HepG2 (cell line): ENCODE data around the gene STARD5. TPM values are rescaled to one million over a fixed set of nuclear protein-coding genes. Genes with fewer than 3 reads are reported as not detected.

Experiments
- ATAC-seq: fragments of 200-7000 bp; cut with Tn5 transposase; 3 replicates; pipeline ENCODE4 v1.9.1; 2020; ENCODE audit warnings: mild to moderate bottlenecking, moderate library complexity
- BruUV-seq: library from RNA; stranded (reverse); fragments of 400-500 nt; replicated peaks from 2 replicates; lab custom pipeline; 2021; lab: Mats Ljungman, UMichigan
- CTCF ChIA-PET: fragments of 300-600 bp; formaldehyde crosslinking; extraction: SDS; loops from one replicate; lab custom pipeline; 2021; ENCODE audit warnings: low total read pairs, inconsistent platforms, low intra/inter-chr PET ratio; lab: Yijun Ruan, JAX
- POLR2A ChIA-PET: fragments of 350-600 bp; sonication (Branson Sonifier 250); formaldehyde crosslinking; loops from one replicate; lab custom pipeline; 2020; ENCODE audit warnings: antibody characterized with exemption, inconsistent platforms; lab: Yijun Ruan, JAX
- DNase-seq: peaks from one replicate; pipeline ENCODE4 v3.0.0-alpha.2; 2015; ENCODE audit warnings: low spot score
- FAIRE-seq: peaks from 3 replicates; lab custom pipeline; 2011; peaks lifted over from hg19 to GRCh38; lab: Jason Lieb, UNC
- H2AFZ ChIP-seq: one replicate; pipeline ENCODE4 v1.6.1; 2011; ENCODE audit warnings: low read length, inconsistent platforms
- H3K27ac ChIP-seq: fragments of 300-600 bp; 3 replicates; pipeline ENCODE4 v1.8.0; 2011; ENCODE audit warnings: mixed run types, mild to moderate bottlenecking, mixed read lengths, low read length, inconsistent platforms; ENCODE audit not compliant: insufficient read depth; ENCODE audit errors: extremely low read length
- H3K27me3 ChIP-seq, 2 experiments: fragments of 200-600 bp in 1 of 2; 2 replicates in 1 of 2; 3 replicates in 1 of 2; pipeline versions ENCODE4 v1.6.0 to v1.8.0; 2011; ENCODE audit warnings: low read length in 2 of 2, mild to moderate bottlenecking in 2 of 2, moderate library complexity in 2 of 2, inconsistent platforms in 1 of 2; ENCODE audit not compliant: insufficient read depth in 2 of 2, control insufficient read depth in 1 of 2
- H3K36me3 ChIP-seq, 2 experiments: fragments of 200-600 bp in 1 of 2; replicated peaks in 1 of 2; 2 replicates in 1 of 2; 3 replicates in 1 of 2; pipeline versions ENCODE4 v1.5.1 to v1.8.0; 2011; ENCODE audit warnings: low read length in 2 of 2, inconsistent platforms in 1 of 2; ENCODE audit not compliant: insufficient read depth in 2 of 2, control insufficient read depth in 1 of 2
- H3K4me1 ChIP-seq: 2 replicates; pipeline ENCODE4 v1.5.1; 2012; ENCODE audit warnings: low read length, inconsistent platforms; ENCODE audit not compliant: insufficient read depth
- H3K4me2 ChIP-seq: 2 replicates; pipeline ENCODE4 v1.6.0; 2011; ENCODE audit warnings: low read depth, low read length, inconsistent platforms
- H3K4me3 ChIP-seq, 3 experiments: fragments of 200-600 bp in 1 of 3; sonication (generic), shearing (Covaris generic) in 1 of 3; replicated peaks in 1 of 3; 2 replicates each; pipeline ENCODE4 v1.5.1; 2011 to 2016; ENCODE audit warnings: low read length in 3 of 3, inconsistent platforms in 2 of 3, low read depth in 2 of 3, mild to moderate bottlenecking in 2 of 3, control low read depth in 1 of 3, mixed read lengths in 1 of 3; ENCODE audit not compliant: insufficient read depth in 1 of 3
- H3K79me2 ChIP-seq: one replicate; pipeline ENCODE4 v1.6.1; 2011; ENCODE audit warnings: low read length, inconsistent platforms; ENCODE audit not compliant: insufficient read depth
- H3K9ac ChIP-seq: 2 replicates; pipeline ENCODE4 v1.6.0; 2011; ENCODE audit warnings: mild to moderate bottlenecking, low read depth, low read length, inconsistent platforms; ENCODE audit not compliant: insufficient read depth
- H3K9me3 ChIP-seq: 2 replicates; pipeline ENCODE4 v1.5.1; 2012; ENCODE audit warnings: mild to moderate bottlenecking, low read length
- H4K20me1 ChIP-seq: 2 replicates; pipeline ENCODE4 v1.6.0; 2011; ENCODE audit warnings: inconsistent platforms, mild to moderate bottlenecking, low read length, moderate library complexity; ENCODE audit not compliant: insufficient read depth
- CAMTA2 ChIP-seq: sonication (generic); formaldehyde crosslinking; IDR thresholded peaks from 2 replicates; pipeline ENCODE4 v1.4.0; 2020; ENCODE audit warnings: mild to moderate bottlenecking, missing genetic modification reagents, borderline replicate concordance
- CHCHD3 ChIP-seq: sonication (generic); formaldehyde crosslinking; IDR thresholded peaks from 2 replicates; pipeline ENCODE4 v1.8.0; 2022; ENCODE audit warnings: mild to moderate bottlenecking, missing genetic modification reagents, moderate library complexity
- FOSL2 ChIP-seq: sonication (generic); formaldehyde crosslinking; IDR thresholded peaks from 2 replicates; pipeline ENCODE4 v1.4.0; 2020; ENCODE audit warnings: missing genetic modification reagents
- KLF11 ChIP-seq: IDR thresholded peaks from 2 replicates; pipeline ENCODE4 v1.6.1; 2016; ENCODE audit warnings: missing compliant biosample characterization
- KLF13 ChIP-seq: sonication (generic); formaldehyde crosslinking; IDR thresholded peaks from 2 replicates; pipeline ENCODE4 v1.4.0; 2020; ENCODE audit warnings: mild to moderate bottlenecking, missing genetic modification reagents
- MEIS1 ChIP-seq: sonication (generic); formaldehyde crosslinking; IDR thresholded peaks from 2 replicates; pipeline ENCODE4 v1.9.0; 2021; ENCODE audit warnings: mild to moderate bottlenecking, missing genetic modification reagents, moderate library complexity, borderline replicate concordance
- MYNN ChIP-seq: sonication (generic); formaldehyde crosslinking; IDR thresholded peaks from 2 replicates; pipeline ENCODE4 v1.4.0; 2020; ENCODE audit warnings: mild to moderate bottlenecking, low read depth, missing genetic modification reagents
- MZF1 ChIP-seq: sonication (generic); formaldehyde crosslinking; IDR thresholded peaks from 2 replicates; pipeline ENCODE4 v1.8.1; 2023; ENCODE audit warnings: mild to moderate bottlenecking, missing genetic modification reagents, borderline replicate concordance
- RBAK ChIP-seq: sonication (generic); formaldehyde crosslinking; IDR thresholded peaks from 2 replicates; pipeline ENCODE4 v1.5.1; 2020; ENCODE audit warnings: mild to moderate bottlenecking, missing genetic modification reagents
- SIX4 ChIP-seq: sonication (generic); formaldehyde crosslinking; IDR thresholded peaks from 2 replicates; pipeline ENCODE4 v1.4.0; 2020; ENCODE audit warnings: missing genetic modification reagents
- ZFYVE20 ChIP-seq: sonication (generic); formaldehyde crosslinking; IDR thresholded peaks from 2 replicates; pipeline ENCODE4 v1.8.0; 2023; ENCODE audit warnings: low read depth, mild to moderate bottlenecking, moderate library complexity, missing genetic modification reagents, borderline replicate concordance
- ZKSCAN1 ChIP-seq: fragments of 150-350 bp; IDR thresholded peaks from 2 replicates; pipeline ENCODE4 v1.6.1; 2014; ENCODE audit warnings: low read length
- ZNF552 ChIP-seq: sonication (generic); formaldehyde crosslinking; IDR thresholded peaks from 2 replicates; pipeline ENCODE4 v1.9.0; 2022; ENCODE audit warnings: missing genetic modification reagents, mild to moderate bottlenecking, borderline replicate concordance
- ZNF839 ChIP-seq: sonication (generic); formaldehyde crosslinking; IDR thresholded peaks from 2 replicates; pipeline ENCODE4 v1.4.0; 2020; ENCODE audit warnings: missing genetic modification reagents, mild to moderate bottlenecking, borderline replicate concordance
- WGBS: methylation state at CpG from one replicate; pipeline ENCODE4 v1.1.6; 2017; ENCODE audit warnings: low lambda C conversion rate; 5-methylcytosine and 5-hydroxymethylcytosine counted together
- in situ Hi-C: cut with HindIII; loops from 2 replicates; pipeline ENCODE4 v1.10.0; 2017; ENCODE audit warnings: low pct_unique_long_range_greater_than_20kb; ENCODE audit not compliant: extremely low pct_ligation_motif_present
- intact Hi-C: fragments of 100-400 bp; cut with micrococcal nuclease; formaldehyde crosslinking; loops from one replicate; pipeline ENCODE4 v1.10.0; 2022; ENCODE audit not compliant: unreplicated experiment
- polyA plus RNA-seq, 8 experiments: library from polyadenylated mRNA; depleted of rRNA in 3 of 8; stranded (reverse) in 7 of 8; unstranded in 1 of 8; fragments of >200 nt; fragmentation: Illumina TruSeq in 4 of 8; extraction: Trizol in 4 of 8; gene quantifications; 2 replicates each; pipeline versions ENCODE4 v1.2.1 to v1.2.3, GENCODE V29; 2011 to 2016; ENCODE audit warnings: low read depth in 4 of 8, missing spikeins in 1 of 8, mixed read lengths in 1 of 8; ENCODE audit not compliant: insufficient read depth in 1 of 8
- total RNA-seq, 5 experiments: library from RNA; depleted of rRNA; stranded (reverse); fragments of >200 nt; fragmentation: Illumina TruSeq; extraction: Trizol; gene quantifications; 2 replicates each; pipeline ENCODE4 v1.2.3, GENCODE V29; 2016; ENCODE audit warnings: low read depth in 1 of 5
- TF ChIP-seq, protein P1 (sequence below): IDR thresholded peaks from 2 replicates; pipeline ENCODE4 v1.6.1; 2016; ENCODE audit warnings: low read depth
- TF ChIP-seq, protein P2 (sequence below): sonication (generic); formaldehyde crosslinking; IDR thresholded peaks from 2 replicates; pipeline ENCODE4 v1.5.0; 2020; ENCODE audit warnings: missing genetic modification reagents
- TF ChIP-seq, protein P3 (sequence below): IDR thresholded peaks from 2 replicates; pipeline ENCODE4 v1.6.1; 2018; ENCODE audit warnings: missing genetic modification reagents
- TF ChIP-seq, protein P4 (sequence below): sonication (generic); formaldehyde crosslinking; conservative IDR thresholded peaks from 2 replicates; pipeline ENCODE4 v1.4.0; 2020; ENCODE audit warnings: mild to moderate bottlenecking, missing genetic modification reagents, moderate library complexity

STARD5 gene
- total and polyA plus RNA-seq, 2 of the 13 experiments (the other 11 are each of a cell fraction or from before 2014, with no cell fraction given), result 3.1 to 3.5 TPM

DNA sequence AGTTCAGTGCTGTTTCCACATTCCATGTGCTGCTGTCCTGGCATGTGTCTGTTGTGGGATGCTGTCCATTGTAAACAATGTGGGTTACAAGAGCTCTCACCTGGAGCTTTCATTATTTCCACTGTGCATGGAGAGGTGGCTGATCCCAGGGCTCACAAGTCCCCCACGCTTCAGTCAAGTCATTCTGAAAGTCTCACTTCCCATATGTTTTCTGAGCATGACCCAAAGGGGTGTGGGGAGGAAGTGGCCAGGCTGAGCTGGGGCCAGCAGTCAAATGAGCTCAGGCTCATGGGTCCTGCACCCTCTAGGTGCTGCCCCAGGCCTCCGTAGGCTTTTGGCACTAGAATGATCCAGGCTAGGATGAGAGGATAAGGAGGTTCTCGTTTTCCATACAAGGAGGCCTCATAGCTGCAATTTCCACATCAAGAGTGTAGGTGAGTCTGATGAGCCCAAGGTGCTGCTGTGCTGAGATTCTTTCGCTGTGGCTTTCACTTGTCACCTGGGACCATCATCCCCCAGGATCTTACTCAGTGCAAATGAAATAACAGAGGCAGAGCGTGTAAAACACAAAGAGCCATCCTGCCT, 22.0 kb downstream of the STARD5 start:
- BruUV-seq, result no TSS peak
- 5% methylated on average over 4 of the region's 5 CpGs for WGBS

More for the DNA sequence above, 22.0 kb downstream of the STARD5 start:
- intact Hi-C loops (no loop called here), in situ Hi-C loops (no loop called here)
- ChIA-PET POLR2A (no interaction called here), CTCF (no interaction called here)
- no peak overlapping the region for H3K27ac ChIP-seq
- H3K4me1 ChIP-seq, result no peaks in the 10 kb centered on the region
- no peaks in the 10 kb centered on the region for H4K20me1 ChIP-seq
- no peak for ATAC-seq
- no peaks in the 10 kb centered on the region for H3K79me2 ChIP-seq
- H2AFZ ChIP-seq, result no peak overlapping the region
- H3K9ac ChIP-seq, result no peak overlapping the region
- no peak for FAIRE-seq
- no peaks in the 10 kb centered on the region for H3K9me3 ChIP-seq
- H3K27me3 ChIP-seq, result peaks cover 0 to 32% of the 10 kb centered on the region in 2 experiments; a peak in 2 of 5 replicates
- DNase-seq, result no peak
- H3K36me3 ChIP-seq, result no peaks in the 10 kb centered on the region
- no peak overlapping the region for H3K4me3 ChIP-seq
- TF ChIP-seq MZF1 (no peak), SIX4 (CRISPR knock-in tag) (no peak), KLF13 (CRISPR knock-in tag) (no peak), ZFYVE20 (CRISPR knock-in tag) (no peak), MEIS1 (CRISPR knock-in tag) (no peak), ZNF839 (CRISPR knock-in tag) (no peak), RBAK (CRISPR knock-in tag) (no peak), CAMTA2 (CRISPR knock-in tag) (no peak), ZNF552 (CRISPR knock-in tag) (no peak), FOSL2 (CRISPR knock-in tag) (no peak), ZKSCAN1 (no peak), CHCHD3 (CRISPR knock-in tag) (no peak), KLF11 (CRISPR knock-in tag) (no peak), MYNN (CRISPR knock-in tag) (no peak)
- TF ChIP-seq, protein P1, sequence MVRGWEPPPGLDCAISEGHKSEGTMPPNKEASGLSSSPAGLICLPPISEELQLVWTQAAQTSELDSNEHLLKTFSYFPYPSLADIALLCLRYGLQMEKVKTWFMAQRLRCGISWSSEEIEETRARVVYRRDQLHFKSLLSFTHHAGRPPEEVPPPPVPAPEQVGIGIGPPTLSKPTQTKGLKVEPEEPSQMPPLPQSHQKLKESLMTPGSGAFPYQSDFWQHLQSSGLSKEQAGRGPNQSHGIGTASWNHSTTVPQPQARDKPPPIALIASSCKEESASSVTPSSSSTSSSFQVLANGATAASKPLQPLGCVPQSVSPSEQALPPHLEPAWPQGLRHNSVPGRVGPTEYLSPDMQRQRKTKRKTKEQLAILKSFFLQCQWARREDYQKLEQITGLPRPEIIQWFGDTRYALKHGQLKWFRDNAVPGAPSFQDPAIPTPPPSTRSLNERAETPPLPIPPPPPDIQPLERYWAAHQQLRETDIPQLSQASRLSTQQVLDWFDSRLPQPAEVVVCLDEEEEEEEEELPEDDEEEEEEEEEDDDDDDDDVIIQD (CRISPR knock-in tag), result no peak
- TF ChIP-seq, protein P2, sequence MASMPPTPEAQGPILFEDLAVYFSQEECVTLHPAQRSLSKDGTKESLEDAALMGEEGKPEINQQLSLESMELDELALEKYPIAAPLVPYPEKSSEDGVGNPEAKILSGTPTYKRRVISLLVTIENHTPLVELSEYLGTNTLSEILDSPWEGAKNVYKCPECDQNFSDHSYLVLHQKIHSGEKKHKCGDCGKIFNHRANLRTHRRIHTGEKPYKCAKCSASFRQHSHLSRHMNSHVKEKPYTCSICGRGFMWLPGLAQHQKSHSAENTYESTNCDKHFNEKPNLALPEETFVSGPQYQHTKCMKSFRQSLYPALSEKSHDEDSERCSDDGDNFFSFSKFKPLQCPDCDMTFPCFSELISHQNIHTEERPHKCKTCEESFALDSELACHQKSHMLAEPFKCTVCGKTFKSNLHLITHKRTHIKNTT (CRISPR knock-in tag), result no peak
- TF ChIP-seq, protein P3, sequence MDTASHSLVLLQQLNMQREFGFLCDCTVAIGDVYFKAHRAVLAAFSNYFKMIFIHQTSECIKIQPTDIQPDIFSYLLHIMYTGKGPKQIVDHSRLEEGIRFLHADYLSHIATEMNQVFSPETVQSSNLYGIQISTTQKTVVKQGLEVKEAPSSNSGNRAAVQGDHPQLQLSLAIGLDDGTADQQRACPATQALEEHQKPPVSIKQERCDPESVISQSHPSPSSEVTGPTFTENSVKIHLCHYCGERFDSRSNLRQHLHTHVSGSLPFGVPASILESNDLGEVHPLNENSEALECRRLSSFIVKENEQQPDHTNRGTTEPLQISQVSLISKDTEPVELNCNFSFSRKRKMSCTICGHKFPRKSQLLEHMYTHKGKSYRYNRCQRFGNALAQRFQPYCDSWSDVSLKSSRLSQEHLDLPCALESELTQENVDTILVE (CRISPR knock-in tag), result no peak
- TF ChIP-seq, protein P4, sequence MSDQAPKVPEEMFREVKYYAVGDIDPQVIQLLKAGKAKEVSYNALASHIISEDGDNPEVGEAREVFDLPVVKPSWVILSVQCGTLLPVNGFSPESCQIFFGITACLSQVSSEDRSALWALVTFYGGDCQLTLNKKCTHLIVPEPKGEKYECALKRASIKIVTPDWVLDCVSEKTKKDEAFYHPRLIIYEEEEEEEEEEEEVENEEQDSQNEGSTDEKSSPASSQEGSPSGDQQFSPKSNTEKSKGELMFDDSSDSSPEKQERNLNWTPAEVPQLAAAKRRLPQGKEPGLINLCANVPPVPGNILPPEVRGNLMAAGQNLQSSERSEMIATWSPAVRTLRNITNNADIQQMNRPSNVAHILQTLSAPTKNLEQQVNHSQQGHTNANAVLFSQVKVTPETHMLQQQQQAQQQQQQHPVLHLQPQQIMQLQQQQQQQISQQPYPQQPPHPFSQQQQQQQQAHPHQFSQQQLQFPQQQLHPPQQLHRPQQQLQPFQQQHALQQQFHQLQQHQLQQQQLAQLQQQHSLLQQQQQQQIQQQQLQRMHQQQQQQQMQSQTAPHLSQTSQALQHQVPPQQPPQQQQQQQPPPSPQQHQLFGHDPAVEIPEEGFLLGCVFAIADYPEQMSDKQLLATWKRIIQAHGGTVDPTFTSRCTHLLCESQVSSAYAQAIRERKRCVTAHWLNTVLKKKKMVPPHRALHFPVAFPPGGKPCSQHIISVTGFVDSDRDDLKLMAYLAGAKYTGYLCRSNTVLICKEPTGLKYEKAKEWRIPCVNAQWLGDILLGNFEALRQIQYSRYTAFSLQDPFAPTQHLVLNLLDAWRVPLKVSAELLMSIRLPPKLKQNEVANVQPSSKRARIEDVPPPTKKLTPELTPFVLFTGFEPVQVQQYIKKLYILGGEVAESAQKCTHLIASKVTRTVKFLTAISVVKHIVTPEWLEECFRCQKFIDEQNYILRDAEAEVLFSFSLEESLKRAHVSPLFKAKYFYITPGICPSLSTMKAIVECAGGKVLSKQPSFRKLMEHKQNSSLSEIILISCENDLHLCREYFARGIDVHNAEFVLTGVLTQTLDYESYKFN (CRISPR knock-in tag), result no peak
- H3K4me2 ChIP-seq, result no peak overlapping the region
